Spinal cord (tissue), 10 donors: ENCODE data around the gene FFAR2. TPM values are rescaled to one million over a fixed set of nuclear protein-coding genes. Genes with fewer than 3 reads are reported as not detected.
A peak's percentile ranks its signal among the peaks of the same experiment; 100 is the strongest.

ENCODE experiments used
- DNase-seq, 6 donors: peaks; one replicate each; pipeline versions ENCODE4 v3.0.0 to v3.0.0-alpha.2; 2013 to 2015; ENCODE audit warnings: low spot score in 6 of 6, low read depth in 4 of 6
- H3K27ac ChIP-seq: one replicate; pipeline ENCODE4 v1.5.1; 2013; ENCODE audit warnings: low read depth, low read length, control low read depth
- H3K27me3 ChIP-seq: one replicate; pipeline ENCODE4 v1.6.1; 2013; ENCODE audit warnings: low read length; ENCODE audit not compliant: control insufficient read depth, insufficient read depth
- H3K36me3 ChIP-seq: one replicate; pipeline ENCODE4 v1.6.1; 2013; ENCODE audit warnings: low read length; ENCODE audit not compliant: control insufficient read depth, insufficient read depth
- H3K4me1 ChIP-seq: one replicate; pipeline ENCODE4 v1.6.1; 2013; ENCODE audit warnings: low read length; ENCODE audit not compliant: control insufficient read depth, insufficient read depth
- H3K4me3 ChIP-seq: one replicate; pipeline ENCODE4 v1.5.1; 2013; ENCODE audit warnings: low read depth, low read length, control low read depth
- H3K9me3 ChIP-seq: one replicate; pipeline ENCODE4 v1.6.1; 2013; ENCODE audit warnings: low read length; ENCODE audit not compliant: control insufficient read depth, insufficient read depth
- WGBS: methylation state at CpG from one replicate; pipeline ENCODE4 v1.1.5; 2013; ENCODE audit warnings: missing lambda C conversion rate; ENCODE audit not compliant: insufficient coverage; 5-methylcytosine and 5-hydroxymethylcytosine counted together
- polyA plus RNA-seq, 2 donors: library from polyadenylated mRNA; unstranded; fragments of 120-200 nt; gene quantifications; one replicate each; pipeline ENCODE4 v1.2.1, GENCODE V29; 2013; ENCODE audit not compliant: insufficient read length in 2 of 2
- small RNA-seq: library from RNA; depleted of rRNA; stranded (forward); fragments of <200 nt; gene quantifications from one replicate; pipeline ENCODE3, GENCODE V24; 2014; ENCODE audit warnings: low replicate concordance
- total RNA-seq, 2 donors: library from RNA; depleted of rRNA in 1 of 2; stranded (reverse); fragments of 120-200 nt in 1 of 2; fragments of >200 nt in 1 of 2; gene quantifications; one replicate each; pipeline versions ENCODE4 v1.2.3 to v1.2.4, GENCODE V29; 2013 to 2014
- donor health status: healthy.

FFAR2 gene
- total and polyA plus RNA-seq, 4 donors = 0.11 to 0.69 (median 0.39) TPM

DNA sequence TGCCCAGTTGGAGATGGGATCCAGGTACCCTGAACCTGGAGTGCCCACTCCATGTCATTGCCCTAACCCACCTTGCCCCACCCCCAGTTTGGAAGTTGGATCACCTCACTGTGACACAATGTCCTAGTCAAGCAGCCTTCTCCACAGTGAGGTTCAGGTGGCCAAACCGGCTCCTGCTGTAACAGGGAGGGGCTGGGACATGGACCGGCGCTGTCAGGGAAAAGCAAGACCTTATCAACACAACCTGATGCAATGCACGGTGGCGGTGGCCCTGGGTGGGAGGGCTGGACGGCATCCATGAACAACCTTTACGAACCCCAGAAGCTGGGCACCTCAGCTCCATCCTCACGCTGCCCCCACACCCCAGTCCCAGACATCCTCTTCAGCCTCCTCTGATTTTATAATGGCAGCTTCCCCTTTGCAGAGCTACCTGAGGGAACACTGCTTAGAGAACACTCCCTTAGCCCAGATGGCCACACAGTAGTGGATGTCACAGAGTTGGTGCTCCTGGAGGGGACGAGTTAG is 43.8 kb downstream of the FFAR2 start:
- no peak for DNase-seq
- Histone ChIP-seq H3K9me3 (no peaks in the 10 kb centered on the region), H3K27me3 (no peaks in the 10 kb centered on the region), H3K36me3 (no peaks in the 10 kb centered on the region), H3K27ac (no peak overlapping the region), H3K4me1 (peaks cover 8% of the 10 kb centered on the region), H3K4me3 (no peak overlapping the region)
- 93% methylated on average over 7 of the region's 9 CpGs for WGBS

DNA sequence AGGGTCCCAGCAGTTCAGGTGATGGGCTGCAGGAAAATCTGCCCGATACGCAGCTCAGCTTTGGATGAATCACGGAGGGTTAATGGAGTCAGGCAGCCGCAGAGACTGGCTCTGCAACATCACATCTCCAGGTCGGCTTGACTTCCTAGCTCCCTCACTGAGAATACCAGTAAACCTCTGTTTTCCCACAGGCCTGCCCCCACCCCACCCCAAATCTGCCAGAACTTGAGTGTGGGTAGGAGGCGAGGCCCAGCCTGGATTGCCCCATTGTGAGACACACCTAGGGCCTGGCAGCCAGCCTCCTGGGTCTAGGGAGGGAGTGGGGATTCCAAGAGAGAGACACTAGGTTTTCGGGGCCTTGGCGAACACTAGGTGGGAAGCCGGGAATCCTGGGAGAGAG is 45.9 kb downstream of the FFAR2 start:
- WGBS = 85% methylated on average over 7 of the region's 9 CpGs
- no peak overlapping the region for H3K27ac ChIP-seq
- no peaks in the 10 kb centered on the region for H3K9me3 ChIP-seq
- H3K27me3 ChIP-seq = no peaks in the 10 kb centered on the region
- peaks cover 8% of the 10 kb centered on the region for H3K4me1 ChIP-seq
- DNase-seq = no peak
- H3K4me3 ChIP-seq = no peak overlapping the region
- no peaks in the 10 kb centered on the region for H3K36me3 ChIP-seq

DNA sequence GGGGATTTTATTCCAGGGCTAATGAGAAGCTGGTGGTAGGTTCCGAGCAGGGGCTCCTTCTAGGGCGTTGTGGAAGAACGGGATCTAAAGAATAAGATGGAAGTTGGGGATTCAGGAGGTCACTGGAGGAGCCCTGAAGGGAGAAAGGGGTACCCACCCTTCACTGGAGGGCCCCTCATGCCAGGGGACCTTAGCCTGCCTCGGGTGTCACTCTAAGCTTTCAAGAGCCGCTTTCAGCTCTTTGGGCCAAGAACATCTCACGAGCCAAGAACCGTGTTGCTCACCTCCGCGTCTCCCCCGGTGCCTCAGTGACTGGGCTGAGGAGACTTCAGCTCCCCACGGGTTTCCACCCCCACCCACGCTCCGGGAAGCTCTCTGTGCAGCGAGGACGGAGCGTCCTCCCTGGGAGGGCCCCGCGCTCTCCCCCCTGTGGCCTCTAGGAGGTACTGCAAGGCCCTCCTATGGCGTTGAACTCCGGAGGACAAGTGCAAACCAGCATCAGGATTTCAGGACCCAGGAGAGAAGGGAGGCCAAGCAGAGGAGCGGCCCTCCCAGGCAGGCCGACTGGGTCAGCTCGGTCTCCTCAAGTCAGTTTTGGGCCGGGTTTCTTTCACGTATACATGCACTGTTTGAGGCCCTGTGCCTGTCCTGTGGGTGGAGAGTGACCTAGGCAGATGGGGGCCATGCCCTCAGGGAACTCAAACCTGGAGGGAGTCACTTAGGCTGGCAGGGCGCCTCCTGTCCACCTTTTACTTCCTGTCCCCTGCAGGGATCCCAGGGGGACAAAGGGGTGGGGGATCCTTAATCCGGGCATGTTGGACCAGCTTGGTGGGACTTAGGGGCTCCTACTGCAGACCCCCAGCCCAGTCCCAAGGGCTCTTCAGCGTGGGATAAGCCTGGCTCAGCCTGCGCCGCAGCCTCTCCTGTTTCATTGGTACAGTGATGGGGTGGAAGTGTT is 47.3 kb downstream of the FFAR2 start:
- Histone ChIP-seq H3K27me3 (no peaks in the 10 kb centered on the region), H3K4me3 (no peak overlapping the region), H3K27ac (no peak overlapping the region), H3K9me3 (no peaks in the 10 kb centered on the region), H3K36me3 (peaks cover 3% of the 10 kb centered on the region), H3K4me1 (peaks cover 8% of the 10 kb centered on the region)
- 26% methylated on average over 26 of the region's 30 CpGs for WGBS
- peak in 2 of 6 donors; percentile 69 to 76 for DNase-seq

DNA sequence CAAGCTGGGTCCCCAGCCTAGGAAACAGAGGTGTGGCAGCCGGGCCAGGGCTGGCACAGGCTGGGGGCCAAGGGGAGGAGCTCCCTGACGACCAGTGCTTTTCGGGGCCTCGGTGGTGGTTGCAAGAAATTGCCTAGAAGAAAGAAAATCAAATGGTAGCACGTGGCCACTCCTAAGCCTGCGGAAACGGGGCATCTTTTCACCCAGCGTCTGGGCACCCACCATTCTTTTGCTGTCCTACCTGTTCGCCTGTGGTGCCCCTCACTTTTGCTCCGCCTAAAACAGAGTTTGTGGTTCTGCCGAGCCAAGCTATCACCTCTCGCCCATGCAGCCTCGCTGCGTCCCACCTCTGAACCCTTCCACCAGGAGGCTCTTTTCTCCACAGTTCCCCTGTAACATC is 49.3 kb downstream of the FFAR2 start:
- no peaks in the 10 kb centered on the region for H3K27me3 ChIP-seq
- peaks cover 8% of the 10 kb centered on the region for H3K4me1 ChIP-seq
- H3K9me3 ChIP-seq = no peaks in the 10 kb centered on the region
- WGBS = 82% methylated on average over 14 of the region's 14 CpGs
- H3K4me3 ChIP-seq = no peak overlapping the region
- H3K27ac ChIP-seq = no peak overlapping the region
- peaks cover 9% of the 10 kb centered on the region for H3K36me3 ChIP-seq
- no peak for DNase-seq

DNA sequence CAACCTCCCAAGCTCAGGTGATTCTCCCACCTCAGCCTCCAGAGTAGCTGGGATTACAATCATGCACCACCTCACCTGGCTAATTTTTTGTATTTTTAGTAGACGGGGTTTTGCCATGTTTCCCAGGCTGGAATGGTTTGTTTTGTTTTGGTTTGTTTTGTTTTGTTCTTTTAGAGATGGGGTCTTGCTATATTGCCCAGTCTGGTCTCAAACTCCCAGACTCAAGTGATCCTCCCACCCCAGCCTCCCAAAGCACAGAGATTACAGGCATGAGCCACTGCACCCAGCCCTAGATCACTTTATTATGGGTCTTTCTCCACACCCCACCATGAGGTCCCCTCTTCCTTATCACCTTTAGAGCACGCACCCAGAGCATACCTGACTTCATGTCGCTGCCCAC is 50.2 kb downstream of the FFAR2 start:
- H3K36me3 ChIP-seq = peaks cover 9% of the 10 kb centered on the region
- WGBS = 89% methylated on average over 2 of the region's 3 CpGs
- H3K4me3 ChIP-seq = no peak overlapping the region
- no peaks in the 10 kb centered on the region for H3K9me3 ChIP-seq
- no peaks in the 10 kb centered on the region for H3K27me3 ChIP-seq
- H3K27ac ChIP-seq = no peak overlapping the region
- no peak for DNase-seq
- H3K4me1 ChIP-seq = peaks cover 8% of the 10 kb centered on the region

DNA sequence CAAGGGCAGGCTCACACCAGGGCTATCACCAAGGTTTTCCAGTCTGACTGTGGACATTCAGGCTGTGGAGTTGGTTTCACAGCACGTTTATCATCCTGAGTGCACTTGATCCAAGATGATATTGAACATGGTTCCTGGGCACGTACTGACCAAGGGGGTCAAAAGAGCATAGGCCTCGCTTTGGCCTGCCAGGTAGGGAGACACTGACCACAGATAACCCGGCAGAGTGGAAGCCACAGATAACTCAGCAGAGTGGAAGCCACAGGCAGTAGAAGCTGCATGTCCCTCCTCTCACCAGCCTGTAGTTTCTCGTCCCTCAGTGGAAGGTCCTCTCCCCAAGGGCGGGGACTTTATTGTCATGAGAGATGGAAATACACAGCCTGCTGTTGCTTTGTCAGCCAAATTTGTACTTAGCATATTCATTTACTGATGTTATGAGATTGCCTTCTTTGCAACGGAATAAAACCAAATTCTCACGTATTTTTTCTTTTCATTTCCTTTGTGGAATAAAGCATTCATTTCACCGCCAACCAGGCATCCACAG is 51.0 kb downstream of the FFAR2 start:
- no peak overlapping the region for H3K27ac ChIP-seq
- no peak overlapping the region for H3K4me3 ChIP-seq
- no peaks in the 10 kb centered on the region for H3K9me3 ChIP-seq
- H3K36me3 ChIP-seq = peaks cover 9% of the 10 kb centered on the region
- 85% methylated on average over 4 of the region's 9 CpGs for WGBS
- H3K4me1 ChIP-seq = peaks cover 8% of the 10 kb centered on the region
- no peak for DNase-seq
- H3K27me3 ChIP-seq = no peaks in the 10 kb centered on the region

DNA sequence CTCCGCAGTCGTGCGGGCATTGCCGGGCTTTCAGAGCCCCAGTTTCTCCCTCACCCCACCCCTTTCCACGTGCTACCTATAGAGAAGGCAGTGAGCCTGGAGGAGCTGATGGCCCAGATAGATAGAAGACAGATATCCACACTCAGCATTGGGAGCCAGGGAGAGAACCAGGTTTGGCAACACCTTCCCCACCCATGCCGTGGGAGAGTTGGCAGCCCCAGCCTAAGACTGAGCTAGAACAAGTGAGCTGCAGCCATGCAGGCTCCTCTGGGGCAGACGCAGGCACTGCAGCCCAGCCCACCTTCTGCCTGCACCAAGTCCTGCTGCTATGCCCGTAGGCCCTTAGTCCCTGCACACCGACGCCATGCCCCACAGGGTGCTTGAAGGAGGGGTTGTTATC is 52.6 kb downstream of the FFAR2 start:
- Histone ChIP-seq H3K36me3 (peaks cover 9% of the 10 kb centered on the region), H3K9me3 (no peaks in the 10 kb centered on the region), H3K4me1 (peaks cover under 1% of the 10 kb centered on the region), H3K4me3 (no peak overlapping the region), H3K27ac (no peak overlapping the region), H3K27me3 (no peaks in the 10 kb centered on the region)
- WGBS = 86% methylated on average over 6 of the region's 10 CpGs
- no peak for DNase-seq

Small RNA genes lying within 50 kb of the gene (small RNA-seq; reads per million reads assigned to genes)
- gene RN7SL491P = not detected

Other genes starting within 250 kb of the FFAR2 start
- not detected for gene FAM187B, start 219.5 kb upstream of the FFAR2 start, total RNA-seq
- not detected for gene FAM187B, start 219.5 kb upstream of the FFAR2 start, polyA plus RNA-seq
- gene LSR, start 199.3 kb upstream of the FFAR2 start, total RNA-seq = 10 to 100 TPM in 1 of 2 donors, 1 to 10 TPM in 1; 2.0 to 29.4 TPM
- gene LSR, start 199.3 kb upstream of the FFAR2 start, polyA plus RNA-seq = 10 to 100 TPM; 21.3 to 25.4 TPM
- 10 to 100 TPM; 37.2 to 89.6 TPM for gene USF2, start 179.3 kb upstream of the FFAR2 start, total RNA-seq
- gene USF2, start 179.3 kb upstream of the FFAR2 start, polyA plus RNA-seq = 100 to 1,000 TPM; 235 to 258 TPM
- gene HAMP, start 165.7 kb upstream of the FFAR2 start, total RNA-seq = under 1 TPM in 1 of 2 donors, not detected in 1; 0.40 TPM
- under 1 TPM; 0.35 to 0.67 TPM for gene HAMP, start 165.7 kb upstream of the FFAR2 start, polyA plus RNA-seq
- 100 to 1,000 TPM in 1 of 2 donors, 10 to 100 TPM in 1; 83.5 to 215 TPM for gene MAG, start 156.1 kb upstream of the FFAR2 start, total RNA-seq
- 100 to 1,000 TPM; 249 to 261 TPM for gene MAG, start 156.1 kb upstream of the FFAR2 start, polyA plus RNA-seq
- gene CD22, start 119.1 kb upstream of the FFAR2 start, total RNA-seq = 10 to 100 TPM in 1 of 2 donors, 1 to 10 TPM in 1; 9.4 to 13.5 TPM
- gene CD22, start 119.1 kb upstream of the FFAR2 start, polyA plus RNA-seq = 10 to 100 TPM; 24.2 to 39.4 TPM
- gene FFAR1, start 100.4 kb upstream of the FFAR2 start, total RNA-seq = under 1 TPM in 1 of 2 donors, not detected in 1; 0.06 TPM
- gene FFAR1, start 100.4 kb upstream of the FFAR2 start, polyA plus RNA-seq = under 1 TPM; 0.70 to 0.83 TPM
- gene FFAR3, start 89.8 kb upstream of the FFAR2 start, total RNA-seq = under 1 TPM; 0.10 to 0.11 TPM
- gene FFAR3, start 89.8 kb upstream of the FFAR2 start, polyA plus RNA-seq = not detected
- gene GPR42, start 77.2 kb upstream of the FFAR2 start, total RNA-seq = not detected
- under 1 TPM in 1 of 2 donors, not detected in 1; 0.14 TPM for gene GPR42, start 77.2 kb upstream of the FFAR2 start, polyA plus RNA-seq
- gene KRTDAP, start 42.2 kb downstream of the FFAR2 start, total RNA-seq = not detected
- gene KRTDAP, start 42.2 kb downstream of the FFAR2 start, polyA plus RNA-seq = not detected
- 10 to 100 TPM; 10.4 to 49.0 TPM for gene DMKN, start 65.4 kb downstream of the FFAR2 start, total RNA-seq
- 10 to 100 TPM; 18.1 to 31.2 TPM for gene DMKN, start 65.4 kb downstream of the FFAR2 start, polyA plus RNA-seq
- gene SBSN, start 80.1 kb downstream of the FFAR2 start, total RNA-seq = under 1 TPM in 1 of 2 donors, not detected in 1; 0.06 TPM
- under 1 TPM; 0.17 to 0.50 TPM for gene SBSN, start 80.1 kb downstream of the FFAR2 start, polyA plus RNA-seq
- gene GAPDHS, start 85.2 kb downstream of the FFAR2 start, total RNA-seq = under 1 TPM in 1 of 2 donors, not detected in 1; 0.11 TPM
- gene GAPDHS, start 85.2 kb downstream of the FFAR2 start, polyA plus RNA-seq = not detected
- gene TMEM147, start 97.4 kb downstream of the FFAR2 start, total RNA-seq = 100 to 1,000 TPM in 1 of 2 donors, 10 to 100 TPM in 1; 58.2 to 126 TPM
- gene TMEM147, start 97.4 kb downstream of the FFAR2 start, polyA plus RNA-seq = 100 to 1,000 TPM; 108 to 109 TPM
- gene ATP4A, start 115.4 kb downstream of the FFAR2 start, total RNA-seq = not detected
- under 1 TPM; 0.30 to 0.41 TPM for gene ATP4A, start 115.4 kb downstream of the FFAR2 start, polyA plus RNA-seq
- not detected for gene PMIS2, start 137.9 kb downstream of the FFAR2 start, total RNA-seq
- gene PMIS2, start 137.9 kb downstream of the FFAR2 start, polyA plus RNA-seq = not detected
- gene HAUS5, start 164.5 kb downstream of the FFAR2 start, total RNA-seq = 10 to 100 TPM in 1 of 2 donors, 1 to 10 TPM in 1; 5.1 to 15.5 TPM
- gene HAUS5, start 164.5 kb downstream of the FFAR2 start, polyA plus RNA-seq = 10 to 100 TPM; 18.2 to 26.0 TPM
- 10 to 100 TPM; 18.1 to 55.3 TPM for gene RBM42, start 180.8 kb downstream of the FFAR2 start, total RNA-seq
- 10 to 100 TPM; 73.4 to 76.5 TPM for gene RBM42, start 180.8 kb downstream of the FFAR2 start, polyA plus RNA-seq
- gene ETV2, start 193.5 kb downstream of the FFAR2 start, total RNA-seq = 1 to 10 TPM in 1 of 2 donors, under 1 TPM in 1; 0.59 to 2.7 TPM
- 1 to 10 TPM; 4.0 to 4.6 TPM for gene ETV2, start 193.5 kb downstream of the FFAR2 start, polyA plus RNA-seq
- 100 to 1,000 TPM; 321 to 628 TPM for gene COX6B1, start 200.1 kb downstream of the FFAR2 start, total RNA-seq
- gene COX6B1, start 200.1 kb downstream of the FFAR2 start, polyA plus RNA-seq = 100 to 1,000 TPM; 378 to 396 TPM
- gene UPK1A, start 218.3 kb downstream of the FFAR2 start, total RNA-seq = not detected
- gene UPK1A, start 218.3 kb downstream of the FFAR2 start, polyA plus RNA-seq = under 1 TPM in 1 of 2 donors, not detected in 1; 0.21 TPM